Right lobe of liver (tissue), 6 donors: ENCODE measurements around the gene PSD. TPM values are rescaled to one million over a fixed set of nuclear protein-coding genes. Genes with fewer than 3 reads are reported as not detected.
"Not testable (repeated sequence)": the region's sequence is repeated elsewhere in the genome, so short reads cannot be mapped to it uniquely, and the experiment has no call there.

ENCODE experiments used
- ATAC-seq, 4 donors: fragments of 200-7000 bp; cut with Tn5 transposase; one replicate each; pipeline ENCODE4 v1.9.1; 2020; ENCODE audit warnings: mild to moderate bottlenecking in 4 of 4, moderate library complexity in 4 of 4
- DNase-seq, 3 donors: peaks; one replicate each; pipeline ENCODE4 v3.0.0-alpha.2; 2020
- H3K27ac ChIP-seq, 3 donors: fragments of 200-600 bp; one replicate each; pipeline ENCODE4 v1.8.0; 2022
- H3K27me3 ChIP-seq, 2 donors: fragments of 200-600 bp; one replicate each; pipeline ENCODE4 v1.8.0; 2022
- H3K36me3 ChIP-seq, 4 donors: fragments of 200-600 bp; sonication (generic) in 1 of 4; one replicate each; pipeline versions ENCODE4 v1.5.1 to v1.8.0; 2017 to 2022; ENCODE audit warnings: control low read depth in 1 of 4
- H3K4me1 ChIP-seq, 4 donors: fragments of 200-600 bp; sonication (generic) in 1 of 4; one replicate each; pipeline versions ENCODE4 v1.5.1 to v1.8.0; 2017 to 2022; ENCODE audit warnings: control low read depth in 1 of 4
- H3K4me3 ChIP-seq, 3 donors: fragments of 200-600 bp; one replicate each; pipeline ENCODE4 v1.8.0; 2022
- H3K9me3 ChIP-seq, 4 donors: fragments of 200-600 bp; sonication (generic) in 1 of 4; one replicate each; pipeline versions ENCODE4 v1.5.1 to v1.8.0; 2017 to 2022; ENCODE audit warnings: control low read depth in 1 of 4
- CTCF ChIP-seq, 4 donors: fragments of 200-600 bp in 3 of 4; fragments of 450-650 bp in 1 of 4; IDR thresholded peaks; one replicate each; pipeline versions ENCODE4 v1.5.1 to v1.8.0; 2016 to 2022; ENCODE audit warnings: antibody characterized with exemption in 4 of 4, mild to moderate bottlenecking in 2 of 4
- POLR2A ChIP-seq: fragments of 450-650 bp; IDR thresholded peaks from one replicate; pipeline ENCODE4 v1.6.1; 2017; ENCODE audit warnings: antibody characterized with exemption, mild to moderate bottlenecking
- WGBS: methylation state at CpG from one replicate; pipeline ENCODE4 v1.1.6; 2018; ENCODE audit warnings: low coverage, low lambda C conversion rate; ENCODE audit not compliant: insufficient coverage; ENCODE audit errors: missing lambda C conversion rate; 5-methylcytosine and 5-hydroxymethylcytosine counted together
- intact Hi-C, 2 donors: fragments of 100-400 bp; cut with DNase I; formaldehyde crosslinking; loops; one replicate each; pipeline versions ENCODE4 v1.11.2 to v1.14.1; 2022
- total RNA-seq, 6 experiments: library from RNA; depleted of rRNA in 2 of 6; stranded (reverse); fragments of >200 nt in 2 of 6; fragmentation: NEBNext Ultra II Directional in 3 of 6; extraction: Animal tissue kit (Norgen Biotek cat#: 25700) in 3 of 6; gene quantifications; one replicate each; pipeline versions ENCODE4 v1.1.0 to v1.2.4, GENCODE V29; 2016 to 2023
- donor health status: DM: no; HTN: yes; CAD: no.
- donor health status: DM: no; HTN: no; CAD: no.
- donor health status: DM: no; HTN: no; CAD: no.
- donor health status: DM: no; HTN: yes; CAD: no.
- donor health status: DM: no; HTN: yes; CAD: no.

The PSD gene
- total RNA-seq, 6 experiments from 2014 or later: 0.12 to 4.6 (median 1.3) TPM

- peaks cover 0 to 14% (median 6%) of the 10 kb centered on the region in 4 donors for H3K4me1 ChIP-seq
- ATAC-seq: no peak
- H3K9me3 ChIP-seq: no peaks in the 10 kb centered on the region
- TF ChIP-seq CTCF (IDR thresholded peaks at IDR 0.05): no peak
- no peak for TF ChIP-seq POLR2A
- no peak for DNase-seq
- no peak overlapping the region for H3K27ac ChIP-seq
- H3K27me3 ChIP-seq: no peaks in the 10 kb centered on the region
- H3K36me3 ChIP-seq: no peaks in the 10 kb centered on the region
- intact Hi-C loops: no loop called here
- no peak overlapping the region for H3K4me3 ChIP-seq
- 68% methylated on average over 2 of the region's 4 CpGs for WGBS
Measured at GRCh38 chr10:102458656-102459055, 40.1 kb upstream of the PSD start.

DNA sequence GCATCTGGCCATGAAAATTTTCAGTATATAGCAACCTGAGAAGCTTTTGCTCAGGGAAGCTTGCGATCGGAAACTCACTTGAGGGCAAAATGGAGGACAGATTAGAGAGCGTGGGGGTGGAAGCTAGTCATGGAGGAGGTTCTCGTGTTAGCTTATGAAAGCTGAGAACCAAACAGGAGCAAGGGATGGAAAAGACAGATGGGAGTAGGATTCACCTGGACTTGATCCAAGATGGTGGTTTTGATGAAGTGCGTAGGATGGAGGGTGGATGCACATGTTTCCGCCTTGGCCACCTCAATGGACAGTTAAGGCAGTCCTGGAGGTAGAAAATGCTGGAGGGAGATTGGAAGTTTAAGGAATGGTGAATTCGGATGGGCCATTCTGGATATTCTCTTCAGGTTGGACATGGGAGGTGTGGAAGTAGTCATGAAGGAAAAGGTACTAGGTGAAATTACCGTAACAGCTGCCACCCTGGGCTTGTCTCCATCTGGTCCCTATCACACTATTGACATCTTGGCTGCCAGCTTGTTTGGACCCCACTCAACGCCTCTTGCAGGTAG, 39.1 kb upstream of the PSD start:
- intact Hi-C loops: no loop called here
- WGBS: 86% methylated on average over 9 of the region's 9 CpGs
- TF ChIP-seq CTCF (IDR thresholded peaks at IDR 0.05) (no peak), POLR2A (no peak)
- H3K4me3 ChIP-seq: no peak overlapping the region
- no peaks in the 10 kb centered on the region for H3K9me3 ChIP-seq
- no peak for DNase-seq
- H3K27ac ChIP-seq: no peak overlapping the region
- H3K27me3 ChIP-seq: no peaks in the 10 kb centered on the region
- peaks cover 0 to 18% (median 7%) of the 10 kb centered on the region in 4 donors for H3K4me1 ChIP-seq
- H3K36me3 ChIP-seq: no peaks in the 10 kb centered on the region
- no peak for ATAC-seq

- H3K4me1 ChIP-seq: peaks cover 0 to 19% (median 3%) of the 10 kb centered on the region in 4 donors
- TF ChIP-seq CTCF (IDR thresholded peaks at IDR 0.05) (no peak), POLR2A (no peak)
Measured at GRCh38 chr10:102455893-102456471, 37.4 kb upstream of the PSD start.

GRCh38 chr10:102454662-102455487, 36.3 kb upstream of the PSD start:
- H3K4me1 ChIP-seq: peaks cover 0 to 21% (median 3%) of the 10 kb centered on the region in 4 donors
- DNase-seq, H3K9me3 ChIP-seq, H3K4me3 ChIP-seq, H3K27ac ChIP-seq, intact Hi-C loops, H3K27me3 ChIP-seq, ATAC-seq, H3K36me3 ChIP-seq: not testable (repeated sequence)
- WGBS: 72% methylated on average over 10 of the region's 13 CpGs

More at GRCh38 chr10:102455893-102456471, 37.4 kb upstream of the PSD start:
- no peak overlapping the region for H3K4me3 ChIP-seq
- intact Hi-C loops: no loop called here
- ATAC-seq: no peak
- H3K27me3 ChIP-seq: no peaks in the 10 kb centered on the region
- DNase-seq: no peak
- 80% methylated on average over 5 of the region's 7 CpGs for WGBS
- no peaks in the 10 kb centered on the region for H3K9me3 ChIP-seq
- H3K36me3 ChIP-seq: no peaks in the 10 kb centered on the region
- no peak overlapping the region for H3K27ac ChIP-seq

GRCh38 chr10:102453502-102453901, 34.9 kb upstream of the PSD start:
- no peak for ATAC-seq
- Histone ChIP-seq H3K9me3 (no peaks in the 10 kb centered on the region), H3K4me1 (peaks cover 0 to 24% (median 3%) of the 10 kb centered on the region in 4 donors)

More at GRCh38 chr10:102453502-102453901, 34.9 kb upstream of the PSD start:
- TF ChIP-seq CTCF (IDR thresholded peaks at IDR 0.05) (no peak), POLR2A (no peak)
- peak overlapping the region in 1 of 3 donors; percentile 57 for H3K27ac ChIP-seq
- H3K4me3 ChIP-seq: no peak overlapping the region
- no peaks in the 10 kb centered on the region for H3K36me3 ChIP-seq
- WGBS: 73% methylated on average over 3 of the region's 5 CpGs
- H3K27me3 ChIP-seq: no peaks in the 10 kb centered on the region
- DNase-seq: no peak
- intact Hi-C loops: no loop called here
